ENCODE results near the gene SERPINE2. TPM values are rescaled to one million over a fixed set of nuclear protein-coding genes. Genes with fewer than 3 reads are reported as not detected.

The SERPINE2 gene
- total RNA-seq, 2 experiments from 2014 or later: 22.2 to 22.5 TPM

GRCh38 chr2:224027070-224027469 lies 12.0 kb downstream of the SERPINE2 start:
- ATAC-seq: no peak
- Mint-ChIP-seq H3K27me3 (ENCODE audit: low read depth) (no peaks in the 10 kb centered on the region), H3K27ac (peak overlapping the region; percentile 97), H3K4me1 (ENCODE audit: low read depth) (peaks cover 63% of the 10 kb centered on the region), H3K4me3 (no peak overlapping the region), H3K36me3 (ENCODE audit: low read depth) (peaks cover 26% of the 10 kb centered on the region), H3K9me3 (ENCODE audit: insufficient read depth) (no peaks in the 10 kb centered on the region)
- DNase-seq: no peak
- CTCF ChIA-PET: interaction anchor here (1.1 to 3.8 kb wide), 3 partner anchors 34 to 59 kb away, joined by 3 to 15 read pairs (median 3); no protein-coding TSS in a partner anchor
- POLR2A ChIA-PET: no interaction called here

GRCh38 chr2:224025874-224026273 lies 13.2 kb downstream of the SERPINE2 start:
- ChIA-PET POLR2A (interaction anchor here (1.5 kb wide), 1 partner anchor 55 kb away, joined by 7 read pairs; no protein-coding TSS in a partner anchor), CTCF (interaction anchor here (1.0 to 3.8 kb wide), 2 partner anchors 11 to 32 kb away, joined by 3 to 15 read pairs; no protein-coding TSS in a partner anchor)
- H3K27me3 Mint-ChIP-seq (ENCODE audit: low read depth): no peaks in the 10 kb centered on the region
- H3K4me3 Mint-ChIP-seq: peak overlapping the region; percentile 45
- ATAC-seq: peak; percentile 96
- peak; percentile 88 for DNase-seq
- peaks cover 60% of the 10 kb centered on the region for H3K4me1 Mint-ChIP-seq (ENCODE audit: low read depth)
- H3K9me3 Mint-ChIP-seq (ENCODE audit: insufficient read depth): no peaks in the 10 kb centered on the region
- H3K36me3 Mint-ChIP-seq (ENCODE audit: low read depth): peaks cover 25% of the 10 kb centered on the region
- H3K27ac Mint-ChIP-seq: peak overlapping the region; percentile 97

GRCh38 chr2:224024270-224024669 lies 14.8 kb downstream of the SERPINE2 start:
- H3K4me1 Mint-ChIP-seq (ENCODE audit: low read depth): peaks cover 60% of the 10 kb centered on the region
- ChIA-PET POLR2A (interaction anchor here (0.7 to 1.0 kb wide), 2 partner anchors 18 to 735 kb away, joined by 3 to 4 read pairs; no protein-coding TSS in a partner anchor), CTCF (interaction anchor here (0.9 to 1.9 kb wide), 5 partner anchors 19 to 264 kb away, joined by 3 to 12 read pairs (median 3); no protein-coding TSS in a partner anchor)
- H3K4me3 Mint-ChIP-seq: peak overlapping the region; percentile 4
- H3K27ac Mint-ChIP-seq: peak overlapping the region; percentile 97
- H3K36me3 Mint-ChIP-seq (ENCODE audit: low read depth): peaks cover 24% of the 10 kb centered on the region
- ATAC-seq (no peak), DNase-seq (no peak)
- no peaks in the 10 kb centered on the region for H3K27me3 Mint-ChIP-seq (ENCODE audit: low read depth)
- H3K9me3 Mint-ChIP-seq (ENCODE audit: insufficient read depth): no peaks in the 10 kb centered on the region

- Mint-ChIP-seq H3K36me3 (ENCODE audit: low read depth) (peaks cover 17% of the 10 kb centered on the region), H3K4me3 (no peak overlapping the region), H3K27me3 (ENCODE audit: low read depth) (no peaks in the 10 kb centered on the region), H3K4me1 (ENCODE audit: low read depth) (peaks cover 58% of the 10 kb centered on the region), H3K27ac (peak overlapping the region; percentile 58), H3K9me3 (ENCODE audit: insufficient read depth) (no peaks in the 10 kb centered on the region)
- ATAC-seq (no peak), DNase-seq (no peak)
- ChIA-PET POLR2A (no interaction called here), CTCF (interaction anchor here (1.9 kb wide), 1 partner anchor 30 kb away, joined by 12 read pairs; no protein-coding TSS in a partner anchor)
These were observed 15.9 kb downstream of the SERPINE2 start for GRCh38 chr2:224023188-224023587.

- ATAC-seq (no peak), DNase-seq (no peak)
- H3K27me3 Mint-ChIP-seq (ENCODE audit: low read depth): no peaks in the 10 kb centered on the region
- no peak overlapping the region for H3K27ac Mint-ChIP-seq
- H3K4me1 Mint-ChIP-seq (ENCODE audit: low read depth): peaks cover 51% of the 10 kb centered on the region
- POLR2A ChIA-PET: no interaction called here
- no peak overlapping the region for H3K4me3 Mint-ChIP-seq
- CTCF ChIA-PET: no interaction called here
- peaks cover 17% of the 10 kb centered on the region for H3K36me3 Mint-ChIP-seq (ENCODE audit: low read depth)
- no peaks in the 10 kb centered on the region for H3K9me3 Mint-ChIP-seq (ENCODE audit: insufficient read depth)
These were observed 16.6 kb downstream of the SERPINE2 start for GRCh38 chr2:224022486-224022885.

- ChIA-PET POLR2A (no interaction called here), CTCF (interaction anchor here (0.5 to 1.0 kb wide), 2 partner anchors 13 to 63 kb away, joined by 3 read pairs; no protein-coding TSS in a partner anchor)
- no peak for DNase-seq
- Mint-ChIP-seq H3K4me1 (ENCODE audit: low read depth) (peaks cover 42% of the 10 kb centered on the region), H3K4me3 (no peak overlapping the region), H3K27me3 (ENCODE audit: low read depth) (no peaks in the 10 kb centered on the region), H3K27ac (no peak overlapping the region), H3K9me3 (ENCODE audit: insufficient read depth) (no peaks in the 10 kb centered on the region), H3K36me3 (ENCODE audit: low read depth) (peaks cover 10% of the 10 kb centered on the region)
- ATAC-seq: no peak
These were observed 18.6 kb downstream of the SERPINE2 start for GRCh38 chr2:224020523-224020922.

- Mint-ChIP-seq H3K4me3 (no peak overlapping the region), H3K27ac (no peak overlapping the region), H3K27me3 (ENCODE audit: low read depth) (no peaks in the 10 kb centered on the region), H3K4me1 (ENCODE audit: low read depth) (peaks cover 25% of the 10 kb centered on the region), H3K9me3 (ENCODE audit: insufficient read depth) (no peaks in the 10 kb centered on the region), H3K36me3 (ENCODE audit: low read depth) (peaks cover 4% of the 10 kb centered on the region)
- no peak for DNase-seq
- ChIA-PET CTCF (interaction anchor here (1.0 to 1.7 kb wide), 5 partner anchors 10 to 338 kb away, joined by 3 to 11 read pairs (median 4); no protein-coding TSS in a partner anchor), POLR2A (no interaction called here)
- ATAC-seq: no peak
These were observed 21.1 kb downstream of the SERPINE2 start for GRCh38 chr2:224017957-224018356.

GRCh38 chr2:224016963-224017362 lies 22.1 kb downstream of the SERPINE2 start:
- DNase-seq: no peak
- no peak overlapping the region for H3K4me3 Mint-ChIP-seq
- POLR2A ChIA-PET: no interaction called here
- H3K36me3 Mint-ChIP-seq (ENCODE audit: low read depth): peaks cover 4% of the 10 kb centered on the region
- H3K27ac Mint-ChIP-seq: peak overlapping the region; percentile 28
- peak; percentile 73 for ATAC-seq
- CTCF ChIA-PET: interaction anchor here (1.0 to 1.7 kb wide), 3 partner anchors 10 to 47 kb away, joined by 4 to 11 read pairs (median 4); no protein-coding TSS in a partner anchor
- no peaks in the 10 kb centered on the region for H3K27me3 Mint-ChIP-seq (ENCODE audit: low read depth)
- peaks cover 19% of the 10 kb centered on the region for H3K4me1 Mint-ChIP-seq (ENCODE audit: low read depth)
- H3K9me3 Mint-ChIP-seq (ENCODE audit: insufficient read depth): no peaks in the 10 kb centered on the region

GRCh38 chr2:224014336-224014735 lies 24.8 kb downstream of the SERPINE2 start:
- H3K4me3 Mint-ChIP-seq: no peak overlapping the region
- ATAC-seq (no peak), DNase-seq (no peak)
- H3K36me3 Mint-ChIP-seq (ENCODE audit: low read depth): peaks cover 2% of the 10 kb centered on the region
- no peaks in the 10 kb centered on the region for H3K9me3 Mint-ChIP-seq (ENCODE audit: insufficient read depth)
- peaks cover 34% of the 10 kb centered on the region for H3K4me1 Mint-ChIP-seq (ENCODE audit: low read depth)
- H3K27ac Mint-ChIP-seq: no peak overlapping the region
- CTCF ChIA-PET: no interaction called here
- POLR2A ChIA-PET: no interaction called here
- no peaks in the 10 kb centered on the region for H3K27me3 Mint-ChIP-seq (ENCODE audit: low read depth)

- ATAC-seq (no peak), DNase-seq (no peak)
- Mint-ChIP-seq H3K36me3 (ENCODE audit: low read depth) (peaks cover 2% of the 10 kb centered on the region), H3K27ac (no peak overlapping the region), H3K9me3 (ENCODE audit: insufficient read depth) (no peaks in the 10 kb centered on the region), H3K27me3 (ENCODE audit: low read depth) (no peaks in the 10 kb centered on the region), H3K4me1 (ENCODE audit: low read depth) (peaks cover 30% of the 10 kb centered on the region), H3K4me3 (no peak overlapping the region)
- POLR2A ChIA-PET: no interaction called here
- CTCF ChIA-PET: no interaction called here
These were observed 27.2 kb downstream of the SERPINE2 start for GRCh38 chr2:224011837-224012236.

- no peak for DNase-seq
- no peak for ATAC-seq
- ChIA-PET POLR2A (no interaction called here), CTCF (interaction anchor here (1.4 to 1.9 kb wide), 3 partner anchors 16 to 275 kb away, joined by 4 to 8 read pairs (median 8); no protein-coding TSS in a partner anchor)
- no peaks in the 10 kb centered on the region for H3K27me3 Mint-ChIP-seq (ENCODE audit: low read depth)
- no peak overlapping the region for H3K4me3 Mint-ChIP-seq
- no peaks in the 10 kb centered on the region for H3K9me3 Mint-ChIP-seq (ENCODE audit: insufficient read depth)
- H3K36me3 Mint-ChIP-seq (ENCODE audit: low read depth): peaks cover 2% of the 10 kb centered on the region
- peaks cover 15% of the 10 kb centered on the region for H3K4me1 Mint-ChIP-seq (ENCODE audit: low read depth)
- no peak overlapping the region for H3K27ac Mint-ChIP-seq
These were observed 29.3 kb downstream of the SERPINE2 start for GRCh38 chr2:224009605-224010315.

GRCh38 chr2:224008702-224009261 lies 30.3 kb downstream of the SERPINE2 start:
- ChIA-PET POLR2A (no interaction called here), CTCF (interaction anchor here (1.1 to 1.9 kb wide), 4 partner anchors 9 to 276 kb away, joined by 4 to 8 read pairs (median 4); no protein-coding TSS in a partner anchor)
- no peak for ATAC-seq
- no peak for DNase-seq
- Mint-ChIP-seq H3K36me3 (ENCODE audit: low read depth) (peaks cover 2% of the 10 kb centered on the region), H3K4me1 (ENCODE audit: low read depth) (peaks cover 14% of the 10 kb centered on the region), H3K27me3 (ENCODE audit: low read depth) (no peaks in the 10 kb centered on the region), H3K27ac (no peak overlapping the region), H3K9me3 (ENCODE audit: insufficient read depth) (no peaks in the 10 kb centered on the region), H3K4me3 (no peak overlapping the region)

All from activated CD8-positive, alpha-beta T cell treated with anti-CD3 and anti-CD28 coated beads, Interleukin-2, amount 10 ng/mL, durations not matched to agents 7 days and 5 days (primary cell).